ENCODE results near the gene CUBN.

CUBN gene

GRCh38 chr10:17007418-17007770 lies 122.2 kb downstream of the CUBN start:
- peaks cover 0 to 59% (median 35%) of the 10 kb centered on the region in 4 donors for H3K4me1 ChIP-seq
- intact Hi-C loops (cut with DNase I; ENCODE audit: low total_unique reads), result loop anchor here (10.0 kb wide), 3 partner anchors 67 to 217 kb away; partner anchors contain the start of gene VIM

GRCh38 chr10:17006631-17007417 lies 122.8 kb downstream of the CUBN start:
- TF ChIP-seq CTCF (IDR thresholded peaks at IDR 0.05), result no peak
- no peaks in the 10 kb centered on the region for H3K27me3 ChIP-seq
- intact Hi-C loops (cut with DNase I; ENCODE audit: low total_unique reads), result loop anchor here (10.0 kb wide), 3 partner anchors 68 to 218 kb away; partner anchors contain the start of gene VIM
- H3K9me3 ChIP-seq, result no peaks in the 10 kb centered on the region
- no peaks in the 10 kb centered on the region for H3K36me3 ChIP-seq
- H3K4me3 ChIP-seq, result no peak overlapping the region
- DNase-seq, result no peak
- H3K27ac ChIP-seq, result peak overlapping the region; percentile 57 to 64
- peaks cover 0 to 62% (median 36%) of the 10 kb centered on the region in 4 donors for H3K4me1 ChIP-seq

More at GRCh38 chr10:17007418-17007770, 122.2 kb downstream of the CUBN start:
- Histone ChIP-seq H3K9me3 (no peaks in the 10 kb centered on the region), H3K36me3 (no peaks in the 10 kb centered on the region), H3K27ac (peak overlapping the region; percentile 57 to 64), H3K4me3 (no peak overlapping the region), H3K27me3 (no peaks in the 10 kb centered on the region)
- DNase-seq, result no peak
- TF ChIP-seq CTCF (IDR thresholded peaks at IDR 0.05), result no peak

- no peak for TF ChIP-seq CTCF (IDR thresholded peaks at IDR 0.05)
- H3K4me1 ChIP-seq, result peaks cover 0 to 71% (median 39%) of the 10 kb centered on the region in 4 donors
- H3K9me3 ChIP-seq, result no peaks in the 10 kb centered on the region
- no peak overlapping the region for H3K4me3 ChIP-seq
- no peaks in the 10 kb centered on the region for H3K36me3 ChIP-seq
- H3K27me3 ChIP-seq, result no peaks in the 10 kb centered on the region
- no peak for DNase-seq
- intact Hi-C loops (cut with DNase I; ENCODE audit: low total_unique reads), result loop anchor here (10.0 kb wide), 3 partner anchors 69 to 219 kb away; partner anchors contain the start of gene VIM
- H3K27ac ChIP-seq, result peak overlapping the region; percentile 25 to 64
These were observed 123.7 kb downstream of the CUBN start for GRCh38 chr10:17005621-17006566.

- intact Hi-C loops (cut with DNase I; ENCODE audit: low total_unique reads), result loop anchor here (10.0 kb wide), 3 partner anchors 70 to 220 kb away; partner anchors contain the start of gene VIM
- peak overlapping the region; percentile 65 to 81 for H3K27ac ChIP-seq
- H3K4me3 ChIP-seq, result no peak overlapping the region
- H3K36me3 ChIP-seq, result no peaks in the 10 kb centered on the region
- H3K27me3 ChIP-seq, result no peaks in the 10 kb centered on the region
- H3K9me3 ChIP-seq, result no peaks in the 10 kb centered on the region
- H3K4me1 ChIP-seq, result peaks cover 0 to 72% (median 45%) of the 10 kb centered on the region in 4 donors
- DNase-seq, result no peak
- TF ChIP-seq CTCF (IDR thresholded peaks at IDR 0.05), result no peak
These were observed 124.7 kb downstream of the CUBN start for GRCh38 chr10:17004801-17005380.

GRCh38 chr10:17003651-17004286 lies 125.8 kb downstream of the CUBN start:
- no peaks in the 10 kb centered on the region for H3K27me3 ChIP-seq
- DNase-seq, result no peak
- H3K36me3 ChIP-seq, result no peaks in the 10 kb centered on the region
- H3K27ac ChIP-seq, result peak overlapping the region; percentile 65 to 81
- H3K9me3 ChIP-seq, result no peaks in the 10 kb centered on the region
- H3K4me1 ChIP-seq, result peaks cover 0 to 72% (median 36%) of the 10 kb centered on the region in 4 donors
- intact Hi-C loops (cut with DNase I; ENCODE audit: low total_unique reads), result loop anchor here (10.0 kb wide), 3 partner anchors 71 to 221 kb away; partner anchors contain the start of gene VIM
- no peak overlapping the region for H3K4me3 ChIP-seq
- no peak for TF ChIP-seq CTCF (IDR thresholded peaks at IDR 0.05)
